Measurements from ENCODE around the gene CARS2. TPM values are rescaled to one million over a fixed set of nuclear protein-coding genes. Genes with fewer than 3 reads are reported as not detected.

Gene CARS2
- total RNA-seq, 2 donors from 2014 or later, result 43.0 to 82.6 TPM

- H3K36me3 ChIP-seq, result peaks cover 5% of the 10 kb centered on the region
- DNase-seq, result no peak
- intact Hi-C loops (cut with DNase I), result no loop called here
- no peaks in the 10 kb centered on the region for H3K4me1 ChIP-seq
- no peaks in the 10 kb centered on the region for H3K27me3 ChIP-seq
- H3K27ac ChIP-seq, result no peak overlapping the region
- no peaks in the 10 kb centered on the region for H3K9me3 ChIP-seq
- no peak overlapping the region for H3K4me3 ChIP-seq
- TF ChIP-seq CTCF (IDR thresholded peaks at IDR 0.05), result no peak
- no peak overlapping the region for H3K9ac ChIP-seq (ENCODE audit: low read depth in 2 of 2, low read length in 2 of 2)
Measured at GRCh38 chr13:110689711-110690110, 16.2 kb downstream of the CARS2 start.

- Histone ChIP-seq H3K27me3 (no peaks in the 10 kb centered on the region), H3K4me3 (no peak overlapping the region), H3K36me3 (peaks cover 5% of the 10 kb centered on the region), H3K27ac (no peak overlapping the region), H3K9ac (ENCODE audit: low read depth in 2 of 2, low read length in 2 of 2) (no peak overlapping the region), H3K4me1 (no peaks in the 10 kb centered on the region), H3K9me3 (no peaks in the 10 kb centered on the region)
- DNase-seq, result no peak
- TF ChIP-seq CTCF (IDR thresholded peaks at IDR 0.05), result no peak
- intact Hi-C loops (cut with DNase I), result no loop called here
Measured at GRCh38 chr13:110689041-110689440, 16.9 kb downstream of the CARS2 start.

GRCh38 chr13:110687736-110688135, 18.2 kb downstream of the CARS2 start:
- DNase-seq, result no peak
- intact Hi-C loops (cut with DNase I), result no loop called here
- H3K4me1 ChIP-seq, result no peaks in the 10 kb centered on the region

GRCh38 chr13:110685305-110686020, 20.5 kb downstream of the CARS2 start:
- no peak for DNase-seq
- Histone ChIP-seq H3K4me3 (no peak overlapping the region), H3K4me1 (no peaks in the 10 kb centered on the region), H3K9ac (ENCODE audit: low read depth in 2 of 2, low read length in 2 of 2) (no peak overlapping the region), H3K27me3 (no peaks in the 10 kb centered on the region), H3K36me3 (peaks cover 4% of the 10 kb centered on the region), H3K9me3 (no peaks in the 10 kb centered on the region), H3K27ac (no peak overlapping the region)
- TF ChIP-seq CTCF (IDR thresholded peaks at IDR 0.05), result no peak
- intact Hi-C loops (cut with DNase I), result no loop called here

More at GRCh38 chr13:110687736-110688135, 18.2 kb downstream of the CARS2 start:
- no peaks in the 10 kb centered on the region for H3K27me3 ChIP-seq
- H3K36me3 ChIP-seq, result peaks cover 7% of the 10 kb centered on the region
- H3K4me3 ChIP-seq, result no peak overlapping the region
- H3K9me3 ChIP-seq, result no peaks in the 10 kb centered on the region
- TF ChIP-seq CTCF (IDR thresholded peaks at IDR 0.05), result no peak
- H3K27ac ChIP-seq, result no peak overlapping the region
- H3K9ac ChIP-seq (ENCODE audit: low read depth in 2 of 2, low read length in 2 of 2), result no peak overlapping the region

GRCh38 chr13:110684388-110685056, 21.4 kb downstream of the CARS2 start:
- Histone ChIP-seq H3K4me3 (no peak overlapping the region), H3K9ac (ENCODE audit: low read depth in 2 of 2, low read length in 2 of 2) (no peak overlapping the region), H3K36me3 (peaks cover 4% of the 10 kb centered on the region), H3K27ac (no peak overlapping the region), H3K27me3 (no peaks in the 10 kb centered on the region), H3K9me3 (no peaks in the 10 kb centered on the region), H3K4me1 (no peaks in the 10 kb centered on the region)
- no peak for TF ChIP-seq CTCF (IDR thresholded peaks at IDR 0.05)
- intact Hi-C loops (cut with DNase I), result no loop called here
- no peak for DNase-seq

Data from colonic mucosa (tissue), 4 donors.